B cell (primary cell): ENCODE data around the gene SEPHS2. TPM values are rescaled to one million over a fixed set of nuclear protein-coding genes. Genes with fewer than 3 reads are reported as not detected.
"Not testable (repeated sequence)": the region's sequence is repeated elsewhere in the genome, so short reads cannot be mapped to it uniquely, and the experiment has no call there.

Source experiments
- ATAC-seq: fragments of 200-7000 bp; cut with Tn5 transposase; one replicate; pipeline ENCODE4 v1.10.0; 2021; ENCODE audit warnings: low read depth, mild to moderate bottlenecking, moderate number of reproducible peaks, moderate library complexity
- CTCF ChIA-PET: fragments of 350-600 bp; sonication (Branson Sonifier 250); formaldehyde crosslinking; loops from one replicate; lab custom pipeline; 2021; ENCODE audit warnings: antibody characterized with exemption, inconsistent platforms; lab: Charles Lee
- POLR2A ChIA-PET: fragments of 350-600 bp; sonication (Branson Sonifier 250); formaldehyde crosslinking; loops from one replicate; lab custom pipeline; 2021; ENCODE audit warnings: antibody characterized with exemption; lab: Charles Lee
- DNase-seq: peaks from one replicate; pipeline ENCODE4 v3.0.0; 2013
- H2AFZ ChIP-seq: 2 replicates; pipeline ENCODE4 v1.6.1; 2012; ENCODE audit warnings: mild to moderate bottlenecking, low read depth, low read length; ENCODE audit not compliant: insufficient read depth, poor library complexity, severe bottlenecking
- H3K27ac ChIP-seq, 2 donors: 1 replicate in 1 of 2; 2 replicates in 1 of 2; pipeline ENCODE4 v1.5.1; 2012 to 2013; ENCODE audit warnings: low read length in 2 of 2, mild to moderate bottlenecking in 2 of 2, moderate library complexity in 1 of 2
- H3K27me3 ChIP-seq, 4 experiments: fragments of 200-600 bp in 1 of 4; sonication (generic) in 1 of 4; replicated peaks in 1 of 4; 1 replicate in 2 of 4; 2 replicates in 2 of 4; pipeline versions ENCODE4 v1.6.1 to v1.7.0; 2013 to 2016; ENCODE audit warnings: low read length in 3 of 4, mild to moderate bottlenecking in 2 of 4, mixed read lengths in 1 of 4, moderate library complexity in 1 of 4; ENCODE audit not compliant: insufficient read depth in 4 of 4, control insufficient read depth in 3 of 4; ENCODE audit errors: control extremely low read depth in 1 of 4
- H3K36me3 ChIP-seq, 2 experiments: replicated peaks in 1 of 2; 1 replicate in 1 of 2; 2 replicates in 1 of 2; pipeline versions ENCODE4 v1.6.1 to v1.7.1; 2013; ENCODE audit warnings: low read length in 1 of 2; ENCODE audit not compliant: insufficient read depth in 2 of 2, control insufficient read depth in 1 of 2; ENCODE audit errors: control extremely low read depth in 1 of 2, extremely low read depth in 1 of 2
- H3K4me1 ChIP-seq, 2 donors: fragments of 200-600 bp in 1 of 2; sonication (generic) in 1 of 2; 1 replicate in 1 of 2; 2 replicates in 1 of 2; pipeline versions ENCODE4 v1.5.1 to v1.6.1; 2013 to 2017; ENCODE audit warnings: low read length in 2 of 2; ENCODE audit not compliant: control insufficient read depth in 2 of 2, insufficient read depth in 2 of 2
- H3K4me2 ChIP-seq: replicated peaks from 2 replicates; pipeline ENCODE3; 2012; ENCODE audit warnings: mild to moderate bottlenecking, low read depth, low read length; ENCODE audit not compliant: poor library complexity, severe bottlenecking
- H3K4me3 ChIP-seq, 5 experiments: fragments of 200-600 bp in 1 of 5; sonication (generic) in 1 of 5; 1 replicate in 3 of 5; 2 replicates in 2 of 5; pipeline versions ENCODE4 v1.5.1 to v1.7.0; 2011 to 2016; ENCODE audit warnings: low read length in 4 of 5, mild to moderate bottlenecking in 4 of 5, low read depth in 2 of 5, control low read depth in 1 of 5, moderate library complexity in 1 of 5; ENCODE audit not compliant: insufficient read depth in 1 of 5; ENCODE audit errors: control extremely low read depth in 1 of 5, extremely low read depth in 1 of 5
- H3K79me2 ChIP-seq: fragments of 200-600 bp; sonication (generic); one replicate; pipeline ENCODE4 v1.6.0; 2016; ENCODE audit warnings: low read length; ENCODE audit not compliant: control insufficient read depth, insufficient read depth
- H3K9ac ChIP-seq: fragments of 200-600 bp; sonication (generic); 2 replicates; pipeline ENCODE4 v1.6.1; 2017; ENCODE audit warnings: mild to moderate bottlenecking, low read length, moderate library complexity
- H3K9me3 ChIP-seq, 3 donors: one replicate each; pipeline versions ENCODE4 v1.6.1 to v1.7.1; 2013; ENCODE audit warnings: low read length in 2 of 3; ENCODE audit not compliant: control insufficient read depth in 2 of 3, insufficient read depth in 1 of 3; ENCODE audit errors: control extremely low read depth in 1 of 3
- H4K20me1 ChIP-seq: 2 replicates; pipeline ENCODE4 v1.6.0; 2012; ENCODE audit warnings: mild to moderate bottlenecking, low read length; ENCODE audit not compliant: insufficient read depth, control insufficient read depth, poor library complexity, severe bottlenecking
- H3K27ac Mint-ChIP-seq: one replicate; pipeline ENCODE4 v1.8.0; 2021; ENCODE audit warnings: mixed read lengths
- H3K27me3 Mint-ChIP-seq: one replicate; pipeline ENCODE4 v1.8.0; 2021; ENCODE audit warnings: mixed read lengths
- H3K4me1 Mint-ChIP-seq: one replicate; pipeline ENCODE4 v1.8.0; 2021; ENCODE audit warnings: mixed read lengths
- H3K4me3 Mint-ChIP-seq: one replicate; pipeline ENCODE4 v1.8.0; 2021; ENCODE audit warnings: mixed read lengths
- H3K9me3 Mint-ChIP-seq: one replicate; pipeline ENCODE4 v1.8.0; 2022; ENCODE audit warnings: mixed read lengths; ENCODE audit not compliant: insufficient read depth
- CTCF ChIP-seq: fragments of 200-600 bp; IDR thresholded peaks from one replicate; pipeline ENCODE4 v1.8.0; 2022; ENCODE audit warnings: antibody characterized with exemption, mild to moderate bottlenecking
- WGBS: methylation state at CpG from one replicate; pipeline ENCODE4 v1.1.5; 2013; ENCODE audit warnings: missing lambda C conversion rate; ENCODE audit not compliant: insufficient coverage; 5-methylcytosine and 5-hydroxymethylcytosine counted together
- intact Hi-C: fragments of 100-400 bp; cut with micrococcal nuclease; formaldehyde crosslinking; loops from one replicate; pipeline ENCODE4 v1.10.0; 2022
- polyA plus RNA-seq: library from polyadenylated mRNA; depleted of rRNA; stranded (reverse); fragments of >200 nt; gene quantifications from 2 replicates; pipeline ENCODE4 v1.2.3, GENCODE V29; 2012
- total RNA-seq, 2 donors: library from RNA; stranded (reverse); fragments of 120-200 nt in 1 of 2; gene quantifications; 1 replicate in 1 of 2; 2 replicates in 1 of 2; pipeline versions ENCODE4 v1.2.3 to v1.2.4, GENCODE V29; 2013 to 2022

Gene SEPHS2
- total and polyA plus RNA-seq, 2 donors (not counting 1 experiment from before 2014, with no cell fraction given) = 13.8 to 63.2 TPM

- not testable (repeated sequence) for H3K27me3 Mint-ChIP-seq
- peaks cover 52% of the 10 kb centered on the region for H3K4me1 Mint-ChIP-seq
- peak overlapping the region in 1 of 2 donors; percentile 1 for H3K27ac ChIP-seq
Measured at GRCh38 chr16:30452709-30453580, 7.3 kb upstream of the SEPHS2 start.

GRCh38 chr16:30449116-30449435 is 3.4 kb upstream of the SEPHS2 start:
- Mint-ChIP-seq H3K9me3 (no peaks in the 10 kb centered on the region), H3K4me1 (peaks cover 49% of the 10 kb centered on the region), H3K27ac (no peak overlapping the region), H3K4me3 (no peak overlapping the region), H3K27me3 (no peaks in the 10 kb centered on the region)
- Histone ChIP-seq H3K4me3 (no peak overlapping the region), H3K4me2 (no peak overlapping the region), H3K36me3 (peaks cover 0 to 5% of the 10 kb centered on the region in 2 experiments), H3K9me3 (peaks cover 0 to 10% (median 0%) of the 10 kb centered on the region in 3 donors), H3K79me2 (peaks cover 22% of the 10 kb centered on the region), H3K9ac (no peak overlapping the region), H3K27ac (no peak overlapping the region), H3K4me1 (peaks cover 31 to 47% of the 10 kb centered on the region in 2 donors), H3K27me3 (no peaks in the 10 kb centered on the region), H4K20me1 (peaks cover 10% of the 10 kb centered on the region), H2AFZ (no peak overlapping the region)
- ChIA-PET POLR2A (interaction anchor here (0.6 to 3.0 kb wide), 5 partner anchors 10 to 94 kb away, joined by 3 to 14 read pairs (median 3); partner anchors contain the start of gene ITGAL), CTCF (interaction anchor here (0.6 to 7.4 kb wide), 30 partner anchors 9 to 257 kb away, joined by 3 to 77 read pairs (median 4); partner anchors contain the start of genes DCTPP1, ITGAL, ZNF747 and ZNF764)
- TF ChIP-seq CTCF = no peak
- DNase-seq (no peak), ATAC-seq (no peak)
- intact Hi-C loops = no loop called here
- WGBS = no CpG with 5 or more reads among the region's 3 CpGs

More at GRCh38 chr16:30452709-30453580, 7.3 kb upstream of the SEPHS2 start:
- not testable (repeated sequence) for H3K36me3 ChIP-seq, H3K9me3 ChIP-seq, H3K9me3 Mint-ChIP-seq, DNase-seq, H3K9ac ChIP-seq, H3K4me3 Mint-ChIP-seq, H3K27me3 ChIP-seq, H3K79me2 ChIP-seq, ATAC-seq, H3K4me2 ChIP-seq, H4K20me1 ChIP-seq, H3K4me3 ChIP-seq
- CTCF ChIA-PET = interaction anchor here (1.2 kb wide), 1 partner anchor 22 kb away, joined by 3 read pairs; no protein-coding TSS in a partner anchor
- intact Hi-C loops = loop anchor here (5.0 kb wide), 1 partner anchor 39 kb away; no protein-coding TSS in a partner anchor
- H3K27ac Mint-ChIP-seq = peak overlapping the region; percentile 62
- POLR2A ChIA-PET = interaction anchor here (1.1 kb wide), 1 partner anchor 109 kb away, joined by 3 read pairs; no protein-coding TSS in a partner anchor
- Histone ChIP-seq H3K4me1 (peaks cover 16 to 30% of the 10 kb centered on the region in 2 donors), H2AFZ (peak overlapping the region; percentile 23)
- WGBS = 75% methylated on average over 5 of the region's 20 CpGs
